HG02763 (cell line): ENCODE data around the gene MGMT.
A peak's percentile ranks its signal among the peaks of the same experiment; 100 is the strongest.

Experiments
- ATAC-seq: cut with Tn5 transposase; IDR thresholded peaks from one replicate; pipeline ENCODE4 v1.9.1; 2021; ENCODE audit warnings: mild to moderate bottlenecking, moderate library complexity; ENCODE audit not compliant: unreplicated experiment

The MGMT gene

DNA sequence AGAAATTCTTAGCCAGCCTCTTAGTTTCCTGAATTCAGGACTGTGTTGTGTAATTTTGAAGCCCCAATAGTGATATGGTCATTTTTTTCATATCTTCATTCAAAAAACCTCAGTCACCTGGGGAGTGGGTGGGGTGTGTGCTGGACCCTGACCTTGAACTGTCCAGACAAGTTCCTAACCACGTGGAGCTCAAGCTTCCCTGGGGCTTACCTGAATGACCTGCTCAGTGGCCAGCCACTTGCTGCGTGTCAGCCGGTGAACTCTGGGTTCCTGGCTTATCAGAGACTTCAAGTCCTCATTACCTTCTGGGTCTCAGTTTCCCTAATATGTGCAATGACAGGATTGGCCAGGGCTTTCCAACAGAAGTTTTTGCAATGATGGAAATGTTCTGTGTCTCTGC is 27.1 kb downstream of the MGMT start:
- no peak for ATAC-seq

GRCh38 chr10:129494740-129495139 is 27.7 kb downstream of the MGMT start:
- no peak for ATAC-seq

GRCh38 chr10:129495256-129495655 is 28.2 kb downstream of the MGMT start:
- ATAC-seq, result no peak

- no peak for ATAC-seq
Measured at GRCh38 chr10:129495698-129496097, 28.7 kb downstream of the MGMT start.

DNA sequence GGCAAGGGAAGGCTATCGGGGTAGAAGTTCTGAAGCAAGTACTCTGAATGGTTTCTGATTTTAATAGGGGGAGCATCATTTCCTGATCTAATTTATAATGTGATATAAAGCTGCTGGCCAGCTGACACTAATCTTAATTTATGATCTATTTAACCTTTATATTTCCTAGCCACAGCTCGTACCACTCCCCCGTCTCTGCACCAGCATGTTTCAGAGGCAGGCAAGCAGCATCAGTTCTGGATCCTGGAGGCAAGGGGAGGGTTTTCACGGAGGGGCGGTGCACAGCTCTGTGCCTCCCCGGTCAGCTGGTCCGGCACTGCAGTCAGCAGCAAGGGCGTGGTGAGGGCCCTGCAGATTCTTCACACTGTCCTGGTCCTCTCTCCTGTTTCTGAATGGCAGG is 30.0 kb downstream of the MGMT start:
- no peak for ATAC-seq

DNA sequence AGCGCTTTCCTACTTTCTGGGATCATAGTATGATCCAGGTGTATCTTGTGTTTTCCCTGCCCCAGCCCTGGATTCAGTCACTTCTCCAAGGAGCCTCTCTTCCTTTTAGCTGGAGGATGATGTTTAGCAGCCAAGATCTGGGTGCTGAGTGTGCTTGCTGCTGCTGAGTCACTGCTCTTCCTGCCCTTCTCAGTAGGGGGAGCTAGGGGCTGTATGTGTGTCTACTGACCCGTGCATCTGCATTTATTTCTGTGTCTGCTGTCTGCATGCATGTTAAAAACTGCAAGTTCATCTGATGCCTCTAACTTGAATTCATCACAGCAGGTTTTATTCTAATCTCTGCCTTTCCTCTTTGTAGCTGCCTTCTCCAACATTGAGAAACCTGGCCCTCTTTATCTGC is 31.6 kb downstream of the MGMT start:
- ATAC-seq, result no peak

DNA sequence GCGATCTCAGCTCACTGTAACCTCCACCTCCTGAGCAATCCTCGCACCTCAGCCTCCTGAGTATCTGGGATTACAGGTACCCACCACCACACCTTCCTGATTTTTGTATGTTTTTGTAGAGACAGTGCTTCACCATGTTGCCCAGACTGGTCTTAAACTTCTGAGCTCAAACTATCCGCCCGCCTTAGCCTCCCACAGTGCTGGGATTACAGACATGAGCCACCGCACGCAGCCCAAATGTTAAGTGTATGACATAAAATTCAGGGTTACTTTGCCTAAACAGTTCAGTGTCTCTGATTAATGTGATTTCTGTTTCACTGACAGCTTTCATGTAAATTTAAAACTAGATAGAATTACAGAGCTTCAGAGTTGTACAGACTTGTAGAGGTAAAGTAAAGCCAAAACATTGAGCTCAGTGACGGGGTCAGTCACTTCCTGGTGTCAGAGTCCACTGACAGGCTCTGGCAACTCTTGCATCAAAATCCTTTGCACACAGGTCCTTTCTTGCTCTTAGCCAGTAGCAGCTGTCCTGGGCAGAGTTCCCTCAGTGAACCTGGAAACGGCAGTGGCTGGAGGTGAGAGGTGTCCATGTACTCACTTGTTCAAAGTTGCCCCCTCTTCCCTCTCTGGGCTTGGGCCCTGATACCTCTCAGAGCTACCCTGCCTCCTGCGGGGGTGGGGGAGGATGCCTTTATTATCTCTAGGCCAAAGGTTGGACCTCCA is 33.7 kb downstream of the MGMT start:
- ATAC-seq, result no peak

GRCh38 chr10:129501652-129502436 is 34.8 kb downstream of the MGMT start:
- peak; percentile 87 for ATAC-seq

GRCh38 chr10:129502448-129502847 is 35.4 kb downstream of the MGMT start:
- no peak for ATAC-seq

DNA sequence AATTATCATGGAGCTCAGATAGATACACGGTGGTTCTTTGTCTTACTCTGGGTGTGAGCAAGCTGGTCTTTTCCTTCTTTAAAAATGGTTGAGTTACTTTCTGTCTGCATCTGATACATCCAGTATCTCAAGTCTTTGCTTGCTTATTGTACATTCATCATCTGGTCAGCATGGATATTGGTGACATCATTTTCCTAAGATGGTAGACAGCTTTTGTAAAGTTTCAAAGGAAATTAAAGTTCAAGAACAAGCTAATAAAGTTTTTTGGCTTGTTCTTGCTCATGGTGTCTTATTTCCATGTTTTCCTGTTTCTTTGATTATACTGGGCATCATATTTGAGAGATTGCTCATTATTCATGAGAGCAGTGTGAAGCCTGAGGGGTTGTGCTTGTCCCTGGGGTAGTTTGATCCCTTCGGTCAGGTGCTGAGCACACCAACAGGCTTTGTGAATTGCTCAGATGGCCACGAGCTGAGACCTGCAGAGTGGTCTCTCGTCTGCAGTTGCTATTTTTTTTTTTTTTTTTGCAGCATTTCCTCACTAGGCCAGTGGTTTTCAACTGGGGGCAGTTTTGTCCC is 38.5 kb downstream of the MGMT start:
- no peak for ATAC-seq

GRCh38 chr10:129506101-129506797 is 39.2 kb downstream of the MGMT start:
- ATAC-seq, result no peak

- no peak for ATAC-seq
Measured at GRCh38 chr10:129507216-129507889, 40.3 kb downstream of the MGMT start.

DNA sequence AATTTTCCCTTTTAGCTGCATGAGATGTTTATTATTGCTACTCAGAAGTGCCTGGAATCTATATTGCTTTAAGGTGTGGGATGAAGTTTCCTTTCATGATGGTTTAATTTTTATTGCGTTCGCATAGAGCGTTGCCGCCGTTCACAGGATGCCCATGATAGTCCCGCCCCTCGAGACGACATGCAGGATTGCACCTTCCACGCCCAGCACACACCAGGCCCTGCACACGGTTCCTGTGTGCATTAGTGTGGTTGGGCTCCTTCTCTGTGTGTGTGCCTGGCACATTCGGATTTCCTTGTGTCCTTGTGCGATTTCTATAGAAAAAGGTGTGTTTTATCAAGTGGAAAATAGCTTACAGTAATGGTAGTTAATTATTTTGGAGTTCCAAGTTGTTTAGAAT is 42.1 kb downstream of the MGMT start:
- no peak for ATAC-seq

GRCh38 chr10:129509835-129510234 is 42.8 kb downstream of the MGMT start:
- no peak for ATAC-seq

DNA sequence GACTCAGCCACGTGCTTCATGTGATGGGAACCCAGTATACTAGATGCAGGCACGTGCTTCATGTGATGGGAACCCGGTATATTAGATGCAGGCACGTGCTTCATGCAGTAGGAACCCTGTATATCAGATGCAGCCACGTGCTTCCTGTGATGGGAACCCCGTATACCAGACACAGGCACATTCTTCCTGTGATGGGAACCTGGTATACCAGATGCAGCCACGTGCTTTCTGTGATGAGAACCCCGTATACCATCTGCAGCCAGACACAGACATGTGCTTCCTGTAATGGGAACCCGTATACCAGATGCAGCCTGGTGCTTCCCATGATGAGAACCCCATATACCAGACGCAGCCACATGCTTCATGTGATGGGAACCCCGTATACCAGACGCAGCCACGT is 44.0 kb downstream of the MGMT start:
- no peak for ATAC-seq

GRCh38 chr10:129511758-129512157 is 44.7 kb downstream of the MGMT start:
- ATAC-seq, result no peak

- ATAC-seq, result no peak
Measured at GRCh38 chr10:129513312-129513711, 46.3 kb downstream of the MGMT start.

DNA sequence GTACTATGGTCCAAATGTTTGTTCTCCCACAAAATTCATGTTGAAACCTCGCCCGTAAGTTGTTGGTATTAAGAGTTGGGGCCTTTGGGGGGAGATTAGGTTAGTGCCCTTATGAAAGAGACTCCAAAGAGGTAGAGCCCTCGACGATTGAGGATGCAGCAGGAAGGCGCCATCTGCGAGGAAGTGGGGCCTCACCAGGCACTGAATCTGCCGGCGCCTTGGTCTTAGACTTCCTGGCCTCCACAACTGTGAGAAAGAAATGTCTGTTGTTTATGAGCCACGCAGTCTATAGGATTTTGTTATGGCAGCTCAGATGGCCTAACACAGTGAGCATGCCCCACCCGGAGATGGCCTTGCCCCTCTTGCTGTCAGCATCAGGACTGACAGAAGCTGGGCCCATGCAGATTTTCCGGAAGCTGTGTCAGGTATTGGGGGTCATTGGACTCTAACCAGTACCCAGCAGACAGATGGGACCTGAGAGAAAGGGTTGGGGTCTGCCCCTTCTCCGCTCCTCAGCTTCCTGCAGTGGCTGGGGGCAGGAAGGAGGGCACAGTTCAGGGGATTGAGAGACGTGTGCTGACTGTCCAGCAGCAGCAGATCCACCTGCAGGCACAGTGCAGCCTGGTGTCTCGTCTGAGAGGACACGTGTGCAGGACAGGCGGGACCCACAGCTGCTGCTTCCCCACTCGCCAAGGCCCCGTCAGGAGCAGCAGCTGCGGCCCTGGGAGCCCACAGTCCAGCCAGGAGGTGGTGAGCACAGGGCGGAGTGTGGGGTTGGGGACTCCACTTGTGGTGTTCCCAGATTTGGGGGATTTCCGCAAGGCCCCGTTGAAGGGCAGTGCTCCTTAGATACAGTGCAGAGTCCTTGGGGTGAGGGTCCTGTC is 47.8 kb downstream of the MGMT start:
- ATAC-seq, result no peak

GRCh38 chr10:129516846-129517679 is 50.0 kb downstream of the MGMT start:
- ATAC-seq, result no peak
